Measurements from ENCODE around the gene LDLRAD3. TPM values are rescaled to one million over a fixed set of nuclear protein-coding genes. Genes with fewer than 3 reads are reported as not detected.
A peak's percentile ranks its signal among the peaks of the same experiment; 100 is the strongest.
"Not testable (repeated sequence)": the region's sequence is repeated elsewhere in the genome, so short reads cannot be mapped to it uniquely, and the experiment has no call there.

LDLRAD3 gene
- polyA plus RNA-seq, 1 experiment: 7.8 TPM

- ChIA-PET CTCF (interaction anchor here (1.2 kb wide), 1 partner anchor 346 kb away, joined by 3 read pairs; no protein-coding TSS in a partner anchor), POLR2A (no interaction called here)
- DNase-seq (ENCODE audit: low read depth, low spot score): no peak
- TF ChIP-seq CTCF (IDR thresholded peaks at IDR 0.05; ENCODE audit: low read depth, low read length): no peak
- H3K27ac ChIP-seq (ENCODE audit: low read depth, low read length): no peak overlapping the region
- no peaks in the 10 kb centered on the region; the same call in 1 of the 2 replicates for H3K9me3 ChIP-seq (ENCODE audit: control insufficient read depth, insufficient read depth, low read length)
- no peak overlapping the region for H3K4me3 ChIP-seq (ENCODE audit: low read depth, low read length)
- no peaks in the 10 kb centered on the region for H3K27me3 ChIP-seq (ENCODE audit: control insufficient read depth, insufficient read depth, low read length)
These were observed 223.9 kb downstream of the LDLRAD3 start for GRCh38 chr11:36167729-36168128.

- no peak for DNase-seq (ENCODE audit: low read depth, low spot score)
- Histone ChIP-seq H3K4me3 (ENCODE audit: low read depth, low read length) (no peak overlapping the region), H3K9me3 (ENCODE audit: control insufficient read depth, insufficient read depth, low read length) (no peaks in the 10 kb centered on the region), H3K27ac (ENCODE audit: low read depth, low read length) (no peak overlapping the region), H3K27me3 (ENCODE audit: control insufficient read depth, insufficient read depth, low read length) (no peaks in the 10 kb centered on the region)
- no peak for TF ChIP-seq CTCF (IDR thresholded peaks at IDR 0.05; ENCODE audit: low read depth, low read length)
- ChIA-PET CTCF (no interaction called here), POLR2A (no interaction called here)
These were observed 234.0 kb downstream of the LDLRAD3 start for GRCh38 chr11:36177836-36178235.

GRCh38 chr11:36186340-36187175 lies 242.7 kb downstream of the LDLRAD3 start:
- peak; percentile 61 for DNase-seq (ENCODE audit: low read depth, low spot score)
- H3K4me3 ChIP-seq (ENCODE audit: low read depth, low read length): no peak overlapping the region
- no peaks in the 10 kb centered on the region for H3K9me3 ChIP-seq (ENCODE audit: control insufficient read depth, insufficient read depth, low read length)
- ChIA-PET POLR2A (interaction anchor here (0.6 kb wide), 1 partner anchor 313 kb away, joined by 6 read pairs; no protein-coding TSS in a partner anchor), CTCF (no interaction called here)
- H3K27me3 ChIP-seq (ENCODE audit: control insufficient read depth, insufficient read depth, low read length): no peaks in the 10 kb centered on the region
- H3K27ac ChIP-seq (ENCODE audit: low read depth, low read length): peak overlapping the region; percentile 24
- no peak for TF ChIP-seq CTCF (IDR thresholded peaks at IDR 0.05; ENCODE audit: low read depth, low read length)

GRCh38 chr11:36187622-36188021 lies 243.8 kb downstream of the LDLRAD3 start:
- Histone ChIP-seq H3K27me3 (ENCODE audit: control insufficient read depth, insufficient read depth, low read length) (no peaks in the 10 kb centered on the region), H3K9me3 (ENCODE audit: control insufficient read depth, insufficient read depth, low read length) (no peaks in the 10 kb centered on the region), H3K4me3 (ENCODE audit: low read depth, low read length) (no peak overlapping the region), H3K27ac (ENCODE audit: low read depth, low read length) (no peak overlapping the region)
- TF ChIP-seq CTCF (IDR thresholded peaks at IDR 0.05; ENCODE audit: low read depth, low read length): no peak
- no peak for DNase-seq (ENCODE audit: low read depth, low spot score)
- ChIA-PET CTCF (interaction anchor here (1.1 kb wide), 1 partner anchor 366 kb away, joined by 3 read pairs; no protein-coding TSS in a partner anchor), POLR2A (no interaction called here)

GRCh38 chr11:36189735-36190134 lies 245.9 kb downstream of the LDLRAD3 start:
- H3K9me3 ChIP-seq (ENCODE audit: control insufficient read depth, insufficient read depth, low read length); POLR2A ChIA-PET; DNase-seq (ENCODE audit: low read depth, low spot score); H3K4me3 ChIP-seq (ENCODE audit: low read depth, low read length); H3K27ac ChIP-seq (ENCODE audit: low read depth, low read length); H3K27me3 ChIP-seq (ENCODE audit: control insufficient read depth, insufficient read depth, low read length); CTCF ChIA-PET: not testable (repeated sequence)
